ENCODE measurements around the gene MYOZ3.

The MYOZ3 gene

DNA sequence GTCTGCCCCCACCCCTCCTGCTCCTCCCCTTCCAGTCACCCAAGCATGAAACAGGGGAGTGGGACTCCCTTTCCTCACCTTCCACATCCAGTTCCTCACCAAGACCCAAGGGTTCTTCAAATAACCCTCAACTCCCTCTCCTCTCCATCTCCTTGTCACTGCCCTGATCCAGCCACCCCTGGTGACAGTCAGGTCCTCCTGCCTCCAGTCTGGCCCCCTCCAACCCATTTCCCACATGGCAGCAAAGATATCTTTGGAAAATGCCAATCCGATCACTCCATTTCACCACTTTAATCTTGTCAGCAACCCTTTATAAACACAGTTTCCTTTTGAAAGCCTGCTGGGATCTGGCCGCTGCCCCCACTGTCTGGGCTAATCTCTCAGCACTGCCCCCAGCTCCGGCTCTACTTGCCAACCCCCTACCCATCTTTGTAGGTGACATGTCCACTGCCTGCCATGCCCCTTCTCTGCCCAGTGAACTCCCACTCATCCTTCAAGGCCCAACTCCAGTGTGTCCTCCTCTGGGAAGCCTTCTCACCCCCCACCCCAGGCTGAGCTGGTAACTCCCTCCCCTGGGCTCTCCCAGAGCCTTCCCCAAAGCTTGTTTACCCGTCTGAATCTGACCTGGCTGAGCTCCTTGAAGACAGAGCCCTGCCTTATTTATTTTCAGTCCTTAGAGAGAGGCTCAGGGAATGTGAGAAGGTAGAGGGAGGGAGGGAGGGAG is 781 bp upstream of the MYOZ3 start:
- peak; percentile 22 for DNase-seq

DNA sequence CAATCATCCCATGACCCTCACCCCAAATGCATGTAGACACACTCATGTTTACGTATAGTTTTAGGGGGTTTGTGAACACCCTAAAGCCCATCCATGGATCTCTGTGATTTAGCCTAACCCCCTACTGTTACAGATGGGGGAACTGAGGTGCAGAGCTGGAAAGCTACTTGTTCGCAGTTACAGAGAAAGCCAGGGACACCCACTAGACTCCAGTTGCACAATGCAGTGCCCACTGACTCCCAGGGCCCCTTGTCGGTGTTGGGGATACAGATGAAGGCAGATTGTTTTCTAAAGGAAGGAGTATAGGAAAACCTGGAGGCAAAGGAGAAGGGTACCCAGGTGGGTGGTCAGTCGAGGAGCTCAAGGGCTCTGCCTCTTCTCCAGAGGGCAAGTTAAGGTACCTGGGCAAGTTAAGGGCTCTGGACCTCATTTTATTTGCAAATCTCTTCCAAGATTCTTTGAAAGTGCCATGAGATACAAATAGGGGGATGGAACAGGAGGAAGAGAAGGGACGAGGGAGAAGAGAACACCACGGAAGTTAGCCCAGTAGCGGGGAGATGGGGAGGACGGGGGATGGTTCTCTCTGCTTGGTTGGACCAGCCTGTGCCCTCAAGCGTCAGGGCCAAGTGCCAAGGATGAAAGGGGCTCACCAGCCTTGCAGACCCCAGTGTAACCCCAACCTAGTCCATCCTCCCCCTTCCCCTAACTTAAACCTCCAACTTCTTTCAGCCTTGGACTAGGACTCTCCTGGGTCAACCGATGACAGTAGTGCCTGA is 958 bp downstream of the MYOZ3 start:
- DNase-seq, result peak; percentile 46

GRCh38 chr5:150662731-150663516 is 1.9 kb downstream of the MYOZ3 start:
- peak; percentile 36 for DNase-seq

DNA sequence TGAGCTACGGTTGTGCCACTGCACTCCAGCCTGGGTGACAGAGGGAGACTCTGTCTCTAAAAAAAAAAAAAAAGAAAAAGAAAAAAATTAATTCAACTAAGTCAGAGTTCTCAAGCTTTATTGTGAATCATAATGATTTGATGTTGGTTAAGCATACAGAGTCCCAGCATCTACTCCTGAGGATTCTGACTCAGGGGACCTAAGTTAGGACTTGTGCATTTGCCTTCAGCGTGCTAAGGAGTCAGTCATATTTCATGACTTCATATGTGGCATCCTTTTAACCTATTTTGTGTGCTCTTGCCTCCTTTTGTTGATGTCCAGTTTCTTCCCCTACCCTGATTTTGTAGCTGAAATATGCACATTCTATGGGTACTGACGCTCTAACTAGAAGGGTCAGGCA is 2.9 kb downstream of the MYOZ3 start:
- DNase-seq, result no peak

DNA sequence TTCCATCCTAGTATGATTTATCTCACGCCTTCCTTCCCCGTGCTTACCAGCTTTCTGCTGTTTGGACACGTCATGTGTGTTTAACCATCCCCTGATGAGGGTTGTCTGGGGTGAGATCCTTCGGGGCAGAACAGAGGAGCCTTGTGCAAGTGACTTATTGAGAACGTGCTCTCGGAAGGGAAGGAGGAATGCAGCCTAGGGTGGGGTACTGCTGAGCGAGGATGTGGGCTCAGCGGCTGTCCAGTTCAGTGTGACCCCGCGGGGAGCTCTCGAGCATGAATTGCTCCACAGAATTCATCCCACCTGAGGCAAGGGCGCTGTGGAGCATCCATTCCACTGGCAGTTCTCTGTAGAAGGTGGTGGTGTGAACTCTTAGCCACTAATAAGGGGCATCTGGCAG is 4.0 kb downstream of the MYOZ3 start:
- peak; percentile 43 for DNase-seq

DNA sequence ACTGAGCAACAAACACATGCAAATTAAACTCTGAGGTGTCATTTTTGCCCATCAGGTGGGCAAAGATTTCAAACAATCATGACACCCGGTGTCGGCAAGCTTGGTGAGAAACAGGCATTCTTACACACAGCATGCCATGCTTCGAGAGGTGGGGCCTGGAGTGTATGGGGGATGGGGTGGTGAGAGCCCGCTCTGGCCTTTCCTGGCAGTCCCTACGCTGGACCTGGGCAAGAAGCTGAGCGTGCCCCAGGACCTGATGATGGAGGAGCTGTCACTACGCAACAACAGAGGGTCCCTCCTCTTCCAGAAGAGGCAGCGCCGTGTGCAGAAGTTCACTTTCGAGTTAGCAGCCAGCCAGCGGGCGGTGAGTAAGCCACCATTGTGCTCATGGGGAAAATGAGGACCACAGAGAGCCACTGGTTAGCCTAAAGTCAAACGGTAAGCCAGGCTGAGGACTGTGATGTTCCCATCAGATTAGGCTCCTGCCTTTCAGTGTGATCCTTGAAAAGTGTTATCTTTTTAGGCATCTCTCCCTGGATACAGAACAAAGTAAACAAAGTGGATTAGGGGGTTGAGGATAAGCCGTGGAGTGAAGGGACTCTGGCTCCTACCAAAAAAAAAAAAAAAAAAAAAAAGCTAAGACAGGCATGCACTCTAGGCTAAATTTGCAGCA is 9.4 kb downstream of the MYOZ3 start:
- DNase-seq, result no peak

- no peak for DNase-seq
Measured at GRCh38 chr5:150670948-150671310, 9.9 kb downstream of the MYOZ3 start.

DNA sequence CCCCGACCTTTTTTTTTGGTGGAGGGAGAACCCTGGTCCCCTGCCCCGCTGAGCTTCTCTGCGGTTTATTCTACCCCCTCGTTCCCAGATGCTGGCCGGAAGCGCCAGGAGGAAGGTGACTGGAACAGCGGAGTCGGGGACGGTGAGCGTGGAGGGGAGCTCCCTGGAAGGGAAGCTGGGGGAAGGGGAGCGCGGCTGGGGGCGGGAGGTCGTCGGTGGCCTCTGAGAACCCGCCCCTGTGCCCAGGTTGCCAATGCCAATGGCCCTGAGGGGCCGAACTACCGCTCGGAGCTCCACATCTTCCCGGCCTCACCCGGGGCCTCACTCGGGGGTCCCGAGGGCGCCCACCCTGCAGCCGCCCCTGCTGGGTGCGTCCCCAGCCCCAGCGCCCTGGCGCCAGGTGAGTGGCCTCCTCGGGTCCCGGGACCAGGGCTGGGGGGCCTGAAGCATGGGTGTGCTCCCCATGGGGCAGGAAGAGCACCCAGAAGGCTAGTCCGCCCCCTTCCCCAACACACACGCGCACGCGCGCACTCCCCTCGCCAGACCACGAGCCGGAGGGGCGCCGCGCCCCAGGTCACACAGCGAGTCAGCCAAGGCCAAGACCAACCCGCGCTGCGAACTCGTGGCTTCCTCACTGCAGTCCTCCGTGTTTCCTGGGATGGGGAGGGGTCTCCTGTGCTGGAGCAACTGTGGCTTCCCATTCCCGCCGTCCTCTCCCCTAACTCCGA is 10.6 kb downstream of the MYOZ3 start:
- DNase-seq, result no peak

DNA sequence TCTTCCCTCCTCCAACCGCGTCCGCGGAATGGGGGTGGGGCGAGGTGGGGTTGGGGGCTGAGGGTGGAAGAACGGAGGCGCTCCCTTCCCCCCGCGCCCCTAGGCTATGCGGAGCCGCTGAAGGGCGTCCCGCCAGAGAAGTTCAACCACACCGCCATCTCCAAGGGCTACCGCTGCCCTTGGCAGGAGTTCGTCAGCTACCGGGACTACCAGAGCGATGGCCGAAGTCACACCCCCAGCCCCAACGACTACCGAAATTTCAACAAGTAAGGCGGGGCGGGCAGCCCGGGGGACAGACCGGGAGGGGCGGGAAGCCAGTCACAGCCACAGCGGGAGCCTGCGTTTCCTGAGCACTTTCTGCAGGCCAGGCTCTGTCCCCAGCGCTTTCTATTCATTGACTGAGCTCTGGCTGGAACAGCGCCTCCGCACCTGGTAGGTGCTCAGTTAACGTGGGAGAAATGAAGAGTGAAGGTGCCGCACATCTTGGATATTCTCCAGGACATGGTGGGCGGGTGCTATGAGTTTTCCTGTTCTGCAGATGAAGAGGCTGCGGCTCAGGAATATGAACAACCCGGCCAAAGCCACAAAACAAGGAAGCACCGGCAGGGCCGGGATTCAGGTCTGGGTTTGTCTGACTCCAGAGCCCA is 11.3 kb downstream of the MYOZ3 start:
- peak; percentile 73 for DNase-seq

GRCh38 chr5:150672884-150673275 is 11.8 kb downstream of the MYOZ3 start:
- DNase-seq, result no peak

GRCh38 chr5:150674341-150674821 is 13.3 kb downstream of the MYOZ3 start:
- DNase-seq, result no peak

- DNase-seq, result no peak
Measured at GRCh38 chr5:150675069-150675468, 14.0 kb downstream of the MYOZ3 start.

- no peak for DNase-seq
Measured at GRCh38 chr5:150676578-150676977, 15.5 kb downstream of the MYOZ3 start.

- DNase-seq, result no peak
Measured at GRCh38 chr5:150689120-150689519, 28.1 kb downstream of the MYOZ3 start.

DNA sequence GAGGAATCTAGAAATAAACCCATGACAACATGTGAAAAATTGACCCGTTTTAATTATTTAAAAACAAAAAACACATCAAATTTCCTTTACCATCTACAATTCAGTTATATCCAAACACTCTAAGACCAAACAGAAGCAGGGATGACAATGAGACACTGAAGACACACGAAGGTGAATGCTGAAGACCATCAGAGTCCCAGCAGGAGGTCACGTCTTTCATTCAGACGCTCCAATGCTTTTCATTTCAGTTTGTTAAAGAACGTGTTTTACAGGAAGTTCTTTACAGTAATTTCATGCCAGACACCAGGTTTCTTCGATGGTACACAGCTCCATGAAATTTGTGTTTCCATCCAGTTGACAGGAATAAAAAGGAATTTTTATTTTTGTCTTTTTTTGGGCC is 29.7 kb downstream of the MYOZ3 start:
- DNase-seq, result no peak

DNA sequence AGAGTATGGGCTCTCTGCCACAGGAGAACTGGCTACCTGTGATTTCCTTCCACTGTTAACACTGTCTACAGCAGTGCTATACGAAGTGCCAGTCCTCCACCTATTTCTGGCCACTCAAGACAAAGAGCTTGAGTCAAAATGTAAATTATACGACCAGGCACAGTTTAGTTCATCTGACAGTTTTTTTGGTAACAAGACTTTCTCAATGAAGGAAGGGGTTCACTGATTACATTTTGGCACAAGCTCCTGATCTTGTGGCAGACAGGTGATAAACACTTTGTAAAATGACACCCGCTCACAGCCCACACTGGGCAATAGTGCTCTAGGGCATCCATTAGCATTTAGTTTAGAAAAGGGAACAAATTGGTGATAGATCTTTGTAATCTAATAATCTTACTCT is 31.2 kb downstream of the MYOZ3 start:
- DNase-seq, result no peak

DNA sequence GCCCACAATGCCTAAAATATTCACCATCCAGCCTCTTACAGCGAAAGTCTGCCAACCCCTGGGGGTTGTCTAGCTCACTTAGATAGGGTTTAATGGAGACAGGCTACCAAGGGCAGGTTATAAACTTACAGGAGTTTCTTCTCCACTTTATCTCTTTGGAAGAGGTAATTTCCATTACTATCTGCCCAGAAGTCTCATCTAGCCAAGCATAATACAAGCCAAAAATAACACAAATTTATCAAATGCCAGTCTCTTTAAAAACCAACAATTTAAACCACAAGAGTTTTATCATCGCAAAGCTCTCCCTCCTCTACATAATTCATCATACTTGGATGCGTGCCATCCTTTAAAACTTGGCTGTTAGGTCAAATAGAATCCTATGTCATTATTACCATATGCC is 33.6 kb downstream of the MYOZ3 start:
- no peak for DNase-seq

- DNase-seq, result no peak
Measured at GRCh38 chr5:150700246-150700593, 39.2 kb downstream of the MYOZ3 start.

- peak; percentile 97 for DNase-seq
Measured at GRCh38 chr5:150700594-150701377, 39.7 kb downstream of the MYOZ3 start, which contains the start of gene RBM22. TSS of gene RBM22 (minus strand) at chr5:150701062. CDS start at chr5:150700985, 77 bp downstream.

- DNase-seq, result no peak
Measured at GRCh38 chr5:150703762-150704161, 42.7 kb downstream of the MYOZ3 start.

Measured in activated effector memory CD4-positive, alpha-beta T cell treated with anti-CD3 and anti-CD28 coated beads, Interleukin-2, amount 50 U/mL, for 16 hours (primary cell).